GM23338 (cell line): ENCODE measurements around the gene SLC9A9. TPM values are rescaled to one million over a fixed set of nuclear protein-coding genes. Genes with fewer than 3 reads are reported as not detected.

Experiments used
- ATAC-seq: fragments of 200-7000 bp; cut with Tn5 transposase; 3 replicates; pipeline ENCODE4 v1.9.1; 2020
- DNase-seq: peaks from one replicate; pipeline ENCODE4 v3.0.0-alpha.2; 2015; ENCODE audit warnings: low spot score
- H2AFZ ChIP-seq: fragments of 200-600 bp; sonication (generic); 2 replicates; pipeline ENCODE4 v1.8.0; 2016; ENCODE audit warnings: antibody characterized with exemption, mild to moderate bottlenecking, moderate library complexity
- H3F3A ChIP-seq: fragments of 200-600 bp; sonication (generic); replicated peaks from 2 replicates; pipeline ENCODE4 v1.8.0; 2017; ENCODE audit warnings: antibody characterized with exemption, mixed run types, low read depth
- H3K27ac ChIP-seq: fragments of 200-600 bp; sonication (generic); 2 replicates; pipeline ENCODE4 v1.6.1; 2016; ENCODE audit warnings: low read depth
- H3K27me3 ChIP-seq: fragments of 200-600 bp; sonication (generic); 2 replicates; pipeline ENCODE4 v1.8.0; 2016; ENCODE audit warnings: mild to moderate bottlenecking, mixed run types, moderate library complexity; ENCODE audit not compliant: insufficient read depth
- H3K36me3 ChIP-seq: fragments of 200-600 bp; sonication (generic); 2 replicates; pipeline ENCODE4 v1.8.0; 2016; ENCODE audit warnings: mild to moderate bottlenecking; ENCODE audit not compliant: insufficient read depth
- H3K4me1 ChIP-seq: fragments of 200-600 bp; sonication (generic); 2 replicates; pipeline ENCODE4 v1.8.0; 2016; ENCODE audit warnings: mild to moderate bottlenecking, moderate library complexity; ENCODE audit not compliant: insufficient read depth
- H3K4me2 ChIP-seq: fragments of 200-600 bp; sonication (generic); 2 replicates; pipeline ENCODE4 v1.7.1; 2017; ENCODE audit warnings: mixed run types
- H3K4me3 ChIP-seq: fragments of 200-600 bp; sonication (generic); 2 replicates; pipeline ENCODE4 v1.6.1; 2016; ENCODE audit warnings: mixed run types
- H3K79me2 ChIP-seq: fragments of 200-600 bp; sonication (generic); replicated peaks from 2 replicates; pipeline ENCODE4 v1.8.0; 2017; ENCODE audit warnings: mild to moderate bottlenecking; ENCODE audit not compliant: insufficient read depth
- H3K9me2 ChIP-seq: fragments of 200-600 bp; sonication (generic); 2 replicates; pipeline ENCODE4 v1.8.0; 2017; ENCODE audit not compliant: insufficient read depth
- H4K20me1 ChIP-seq: fragments of 200-600 bp; sonication (generic); replicated peaks from 2 replicates; pipeline ENCODE4 v1.8.0; 2017; ENCODE audit warnings: mild to moderate bottlenecking; ENCODE audit not compliant: insufficient read depth
- H3K27ac Mint-ChIP-seq: 2 replicates; pipeline ENCODE4 v1.8.0; 2020; ENCODE audit warnings: inconsistent platforms, mild to moderate bottlenecking, moderate library complexity, mixed read lengths
- H3K27me3 Mint-ChIP-seq: 3 replicates; pipeline ENCODE4 v1.8.0; 2022; ENCODE audit warnings: low read depth, mild to moderate bottlenecking, moderate library complexity, mixed read lengths, inconsistent platforms; ENCODE audit not compliant: insufficient read depth, poor library complexity
- H3K36me3 Mint-ChIP-seq: 3 replicates; pipeline ENCODE4 v1.8.0; 2021; ENCODE audit warnings: low read depth, mild to moderate bottlenecking, inconsistent platforms, moderate library complexity, mixed read lengths
- H3K4me1 Mint-ChIP-seq: 3 replicates; pipeline ENCODE4 v1.8.0; 2020; ENCODE audit warnings: mild to moderate bottlenecking, inconsistent platforms, mixed read lengths
- H3K4me3 Mint-ChIP-seq: 3 replicates; pipeline ENCODE4 v1.8.0; 2021; ENCODE audit warnings: moderate library complexity, mild to moderate bottlenecking, inconsistent platforms, mixed read lengths
- H3K9me3 Mint-ChIP-seq: 3 replicates; pipeline ENCODE4 v1.8.0; 2020; ENCODE audit warnings: moderate library complexity, mild to moderate bottlenecking, inconsistent platforms, mixed read lengths
- JUNB ChIP-seq: IDR thresholded peaks from one replicate; pipeline ENCODE4 v1.6.1; 2016; ENCODE audit warnings: antibody characterized with exemption; ENCODE audit not compliant: unreplicated experiment
- POLR2AphosphoS5 ChIP-seq: IDR thresholded peaks from 2 replicates; pipeline ENCODE4 v1.6.1; 2016; ENCODE audit warnings: antibody characterized with exemption, low read depth
- polyA plus RNA-seq: library from polyadenylated mRNA; unstranded; fragments of >200 nt; fragmentation: Nextera tagmentation; extraction: Ambion mirVana; gene quantifications from 2 replicates; pipeline ENCODE4 v1.2.1, GENCODE V29; 2016
- total RNA-seq: library from RNA; depleted of rRNA; stranded (reverse); fragments of >200 nt; shearing (Covaris generic); gene quantifications from 2 replicates; pipeline ENCODE4 v1.2.3, GENCODE V29; 2014
- TF ChIP-seq, protein P1 (sequence below): fragments of 250-450 bp; sonication (Bioruptor Pico); IDR thresholded peaks from 2 replicates; pipeline ENCODE4 v1.5.0; 2020; ENCODE audit warnings: mild to moderate bottlenecking, moderate library complexity
- TF ChIP-seq, protein P2 (sequence below), 2 experiments: fragments of 200-600 bp in 1 of 2; sonication (generic) in 1 of 2; conservative IDR thresholded peaks; 2 replicates each; pipeline versions ENCODE4 v1.5.1 to v1.6.1; 2016 to 2017; ENCODE audit warnings: antibody characterized with exemption in 2 of 2, low read depth in 2 of 2, mild to moderate bottlenecking in 2 of 2, moderate library complexity in 1 of 2
- TF ChIP-seq, protein P3 (sequence below): IDR thresholded peaks from one replicate; pipeline ENCODE4 v1.6.1; 2018; ENCODE audit warnings: antibody characterized with exemption; ENCODE audit not compliant: unreplicated experiment

SLC9A9 gene
- total and polyA plus RNA-seq, 2 experiments from 2014 or later, result 1.3 to 1.6 TPM

DNA sequence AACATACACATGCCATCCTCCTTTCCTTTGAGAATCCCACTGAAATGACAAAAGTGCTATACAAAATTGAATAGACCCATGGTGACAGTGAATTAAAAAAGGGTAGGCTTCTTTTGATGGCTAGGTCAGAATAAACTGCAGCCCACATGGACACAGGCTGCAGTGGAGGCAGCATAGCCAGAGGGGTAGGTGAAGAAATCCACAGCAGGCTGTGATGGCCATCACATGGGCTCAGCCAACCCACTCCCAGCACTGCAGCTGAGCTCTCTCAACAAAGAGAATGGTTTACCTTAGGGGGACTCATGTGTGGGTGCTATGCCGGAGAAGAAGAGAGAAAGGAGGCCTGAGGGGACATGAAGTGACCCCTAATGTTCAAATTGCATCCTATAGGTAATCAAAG is 397.6 kb downstream of the SLC9A9 start:
- no peaks in the 10 kb centered on the region for H3K27me3 ChIP-seq
- no peaks in the 10 kb centered on the region for H3K36me3 ChIP-seq
- H3K27ac ChIP-seq, result no peak overlapping the region
- 0 out of 2 replicates have a peak, but pooled peaks cover 10% of the 10 kb centered on the region for H3K9me2 ChIP-seq
- Mint-ChIP-seq H3K9me3 (no peaks in the 10 kb centered on the region), H3K4me3 (no peak overlapping the region), H3K36me3 (no peaks in the 10 kb centered on the region), H3K4me1 (0 out of 3 replicates have a peak, but pooled peaks cover 2% of the 10 kb centered on the region), H3K27ac (no peak overlapping the region; the same call in 1 of the 2 replicates), H3K27me3 (no peaks in the 10 kb centered on the region)
- 0 out of 2 replicates have a peak overlapping the region, but pooled peaks have one; percentile 20 for H2AFZ ChIP-seq
- no peak overlapping the region for H3K4me2 ChIP-seq
- no peak for DNase-seq
- ATAC-seq, result peak; percentile 56; the same call in 2 of the 3 replicates
- no peak for TF ChIP-seq POLR2AphosphoS5
- TF ChIP-seq, protein P1, sequence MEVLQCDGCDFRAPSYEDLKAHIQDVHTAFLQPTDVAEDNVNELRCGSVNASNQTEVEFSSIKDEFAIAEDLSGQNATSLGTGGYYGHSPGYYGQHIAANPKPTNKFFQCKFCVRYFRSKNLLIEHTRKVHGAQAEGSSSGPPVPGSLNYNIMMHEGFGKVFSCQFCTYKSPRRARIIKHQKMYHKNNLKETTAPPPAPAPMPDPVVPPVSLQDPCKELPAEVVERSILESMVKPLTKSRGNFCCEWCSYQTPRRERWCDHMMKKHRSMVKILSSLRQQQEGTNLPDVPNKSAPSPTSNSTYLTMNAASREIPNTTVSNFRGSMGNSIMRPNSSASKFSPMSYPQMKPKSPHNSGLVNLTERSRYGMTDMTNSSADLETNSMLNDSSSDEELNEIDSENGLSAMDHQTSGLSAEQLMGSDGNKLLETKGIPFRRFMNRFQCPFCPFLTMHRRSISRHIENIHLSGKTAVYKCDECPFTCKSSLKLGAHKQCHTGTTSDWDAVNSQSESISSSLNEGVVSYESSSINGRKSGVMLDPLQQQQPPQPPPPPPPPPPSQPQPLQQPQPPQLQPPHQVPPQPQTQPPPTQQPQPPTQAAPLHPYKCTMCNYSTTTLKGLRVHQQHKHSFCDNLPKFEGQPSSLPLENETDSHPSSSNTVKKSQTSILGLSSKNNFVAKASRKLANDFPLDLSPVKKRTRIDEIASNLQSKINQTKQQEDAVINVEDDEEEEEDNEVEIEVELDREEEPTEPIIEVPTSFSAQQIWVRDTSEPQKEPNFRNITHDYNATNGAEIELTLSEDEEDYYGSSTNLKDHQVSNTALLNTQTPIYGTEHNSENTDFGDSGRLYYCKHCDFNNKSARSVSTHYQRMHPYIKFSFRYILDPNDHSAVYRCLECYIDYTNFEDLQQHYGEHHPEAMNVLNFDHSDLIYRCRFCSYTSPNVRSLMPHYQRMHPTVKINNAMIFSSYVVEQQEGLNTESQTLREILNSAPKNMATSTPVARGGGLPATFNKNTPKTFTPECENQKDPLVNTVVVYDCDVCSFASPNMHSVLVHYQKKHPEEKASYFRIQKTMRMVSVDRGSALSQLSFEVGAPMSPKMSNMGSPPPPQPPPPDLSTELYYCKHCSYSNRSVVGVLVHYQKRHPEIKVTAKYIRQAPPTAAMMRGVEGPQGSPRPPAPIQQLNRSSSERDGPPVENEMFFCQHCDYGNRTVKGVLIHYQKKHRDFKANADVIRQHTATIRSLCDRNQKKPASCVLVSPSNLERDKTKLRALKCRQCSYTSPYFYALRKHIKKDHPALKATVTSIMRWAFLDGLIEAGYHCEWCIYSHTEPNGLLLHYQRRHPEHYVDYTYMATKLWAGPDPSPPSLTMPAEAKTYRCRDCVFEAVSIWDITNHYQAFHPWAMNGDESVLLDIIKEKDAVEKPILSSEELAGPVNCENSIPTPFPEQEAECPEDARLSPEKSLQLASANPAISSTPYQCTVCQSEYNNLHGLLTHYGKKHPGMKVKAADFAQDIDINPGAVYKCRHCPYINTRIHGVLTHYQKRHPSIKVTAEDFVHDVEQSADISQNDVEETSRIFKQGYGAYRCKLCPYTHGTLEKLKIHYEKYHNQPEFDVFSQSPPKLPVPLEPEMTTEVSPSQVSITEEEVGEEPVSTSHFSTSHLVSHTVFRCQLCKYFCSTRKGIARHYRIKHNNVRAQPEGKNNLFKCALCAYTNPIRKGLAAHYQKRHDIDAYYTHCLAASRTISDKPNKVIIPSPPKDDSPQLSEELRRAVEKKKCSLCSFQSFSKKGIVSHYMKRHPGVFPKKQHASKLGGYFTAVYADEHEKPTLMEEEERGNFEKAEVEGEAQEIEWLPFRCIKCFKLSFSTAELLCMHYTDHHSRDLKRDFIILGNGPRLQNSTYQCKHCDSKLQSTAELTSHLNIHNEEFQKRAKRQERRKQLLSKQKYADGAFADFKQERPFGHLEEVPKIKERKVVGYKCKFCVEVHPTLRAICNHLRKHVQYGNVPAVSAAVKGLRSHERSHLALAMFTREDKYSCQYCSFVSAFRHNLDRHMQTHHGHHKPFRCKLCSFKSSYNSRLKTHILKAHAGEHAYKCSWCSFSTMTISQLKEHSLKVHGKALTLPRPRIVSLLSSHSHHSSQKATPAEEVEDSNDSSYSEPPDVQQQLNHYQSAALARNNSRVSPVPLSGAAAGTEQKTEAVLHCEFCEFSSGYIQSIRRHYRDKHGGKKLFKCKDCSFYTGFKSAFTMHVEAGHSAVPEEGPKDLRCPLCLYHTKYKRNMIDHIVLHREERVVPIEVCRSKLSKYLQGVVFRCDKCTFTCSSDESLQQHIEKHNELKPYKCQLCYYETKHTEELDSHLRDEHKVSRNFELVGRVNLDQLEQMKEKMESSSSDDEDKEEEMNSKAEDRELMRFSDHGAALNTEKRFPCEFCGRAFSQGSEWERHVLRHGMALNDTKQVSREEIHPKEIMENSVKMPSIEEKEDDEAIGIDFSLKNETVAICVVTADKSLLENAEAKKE (CRISPR knock-in tag), result no peak
- TF ChIP-seq, protein P2, sequence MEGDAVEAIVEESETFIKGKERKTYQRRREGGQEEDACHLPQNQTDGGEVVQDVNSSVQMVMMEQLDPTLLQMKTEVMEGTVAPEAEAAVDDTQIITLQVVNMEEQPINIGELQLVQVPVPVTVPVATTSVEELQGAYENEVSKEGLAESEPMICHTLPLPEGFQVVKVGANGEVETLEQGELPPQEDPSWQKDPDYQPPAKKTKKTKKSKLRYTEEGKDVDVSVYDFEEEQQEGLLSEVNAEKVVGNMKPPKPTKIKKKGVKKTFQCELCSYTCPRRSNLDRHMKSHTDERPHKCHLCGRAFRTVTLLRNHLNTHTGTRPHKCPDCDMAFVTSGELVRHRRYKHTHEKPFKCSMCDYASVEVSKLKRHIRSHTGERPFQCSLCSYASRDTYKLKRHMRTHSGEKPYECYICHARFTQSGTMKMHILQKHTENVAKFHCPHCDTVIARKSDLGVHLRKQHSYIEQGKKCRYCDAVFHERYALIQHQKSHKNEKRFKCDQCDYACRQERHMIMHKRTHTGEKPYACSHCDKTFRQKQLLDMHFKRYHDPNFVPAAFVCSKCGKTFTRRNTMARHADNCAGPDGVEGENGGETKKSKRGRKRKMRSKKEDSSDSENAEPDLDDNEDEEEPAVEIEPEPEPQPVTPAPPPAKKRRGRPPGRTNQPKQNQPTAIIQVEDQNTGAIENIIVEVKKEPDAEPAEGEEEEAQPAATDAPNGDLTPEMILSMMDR (conservative IDR thresholded peaks at IDR 0.05; ENCODE audit: low read depth in 2 of 2), result no peak
- TF ChIP-seq JUNB, result no peak
- TF ChIP-seq, protein P3, sequence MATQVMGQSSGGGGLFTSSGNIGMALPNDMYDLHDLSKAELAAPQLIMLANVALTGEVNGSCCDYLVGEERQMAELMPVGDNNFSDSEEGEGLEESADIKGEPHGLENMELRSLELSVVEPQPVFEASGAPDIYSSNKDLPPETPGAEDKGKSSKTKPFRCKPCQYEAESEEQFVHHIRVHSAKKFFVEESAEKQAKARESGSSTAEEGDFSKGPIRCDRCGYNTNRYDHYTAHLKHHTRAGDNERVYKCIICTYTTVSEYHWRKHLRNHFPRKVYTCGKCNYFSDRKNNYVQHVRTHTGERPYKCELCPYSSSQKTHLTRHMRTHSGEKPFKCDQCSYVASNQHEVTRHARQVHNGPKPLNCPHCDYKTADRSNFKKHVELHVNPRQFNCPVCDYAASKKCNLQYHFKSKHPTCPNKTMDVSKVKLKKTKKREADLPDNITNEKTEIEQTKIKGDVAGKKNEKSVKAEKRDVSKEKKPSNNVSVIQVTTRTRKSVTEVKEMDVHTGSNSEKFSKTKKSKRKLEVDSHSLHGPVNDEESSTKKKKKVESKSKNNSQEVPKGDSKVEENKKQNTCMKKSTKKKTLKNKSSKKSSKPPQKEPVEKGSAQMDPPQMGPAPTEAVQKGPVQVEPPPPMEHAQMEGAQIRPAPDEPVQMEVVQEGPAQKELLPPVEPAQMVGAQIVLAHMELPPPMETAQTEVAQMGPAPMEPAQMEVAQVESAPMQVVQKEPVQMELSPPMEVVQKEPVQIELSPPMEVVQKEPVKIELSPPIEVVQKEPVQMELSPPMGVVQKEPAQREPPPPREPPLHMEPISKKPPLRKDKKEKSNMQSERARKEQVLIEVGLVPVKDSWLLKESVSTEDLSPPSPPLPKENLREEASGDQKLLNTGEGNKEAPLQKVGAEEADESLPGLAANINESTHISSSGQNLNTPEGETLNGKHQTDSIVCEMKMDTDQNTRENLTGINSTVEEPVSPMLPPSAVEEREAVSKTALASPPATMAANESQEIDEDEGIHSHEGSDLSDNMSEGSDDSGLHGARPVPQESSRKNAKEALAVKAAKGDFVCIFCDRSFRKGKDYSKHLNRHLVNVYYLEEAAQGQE, result no peak
- no peaks in the 10 kb centered on the region for H3K4me1 ChIP-seq
- no peak overlapping the region for H3K4me3 ChIP-seq
- no peaks in the 10 kb centered on the region for H4K20me1 ChIP-seq
- H3K79me2 ChIP-seq, result no peaks in the 10 kb centered on the region
- no peaks in the 10 kb centered on the region for H3F3A ChIP-seq
